HepG2 (cell line): Measurements from ENCODE around the gene KCNAB1. TPM values are rescaled to one million over a fixed set of nuclear protein-coding genes. Genes with fewer than 3 reads are reported as not detected.

Experiments used
- ATF1 ChIP-seq: IDR thresholded peaks from 2 replicates; pipeline ENCODE4 v1.6.1; 2016; ENCODE audit warnings: mild to moderate bottlenecking, control low read depth
- BATF2 ChIP-seq: sonication (generic); formaldehyde crosslinking; IDR thresholded peaks from 2 replicates; pipeline ENCODE4 v1.8.0; 2022; ENCODE audit warnings: mild to moderate bottlenecking, missing genetic modification reagents, moderate library complexity
- CREM ChIP-seq, 2 experiments: sonication (generic) in 1 of 2; formaldehyde crosslinking in 1 of 2; IDR thresholded peaks; 2 replicates each; pipeline versions ENCODE4 v1.4.0 to v1.6.1; 2016 to 2020; ENCODE audit warnings: antibody characterized with exemption in 1 of 2, mild to moderate bottlenecking in 1 of 2, missing genetic modification reagents in 1 of 2
- DMAP1 ChIP-seq: IDR thresholded peaks from 2 replicates; pipeline ENCODE4 v1.6.1; 2016
- ELF3 ChIP-seq: IDR thresholded peaks from 2 replicates; pipeline ENCODE4 v1.6.1; 2016; ENCODE audit warnings: missing genetic modification reagents, missing compliant biosample characterization
- ERF ChIP-seq: IDR thresholded peaks from 2 replicates; pipeline ENCODE4 v1.6.1; 2018; ENCODE audit warnings: missing biosample characterization, missing genetic modification reagents
- FOXA3 ChIP-seq: IDR thresholded peaks from 2 replicates; pipeline ENCODE4 v1.6.1; 2016; ENCODE audit warnings: missing genetic modification reagents, missing compliant biosample characterization
- HIC2 ChIP-seq: sonication (generic); formaldehyde crosslinking; IDR thresholded peaks from 2 replicates; pipeline ENCODE4 v1.9.0; 2022; ENCODE audit warnings: low read depth, missing genetic modification reagents
- HMG20A ChIP-seq: IDR thresholded peaks from 2 replicates; pipeline ENCODE4 v1.6.1; 2016; ENCODE audit warnings: borderline replicate concordance
- HNF4A ChIP-seq: sonication (generic); formaldehyde crosslinking; IDR thresholded peaks from 2 replicates; pipeline ENCODE4 v1.4.0; 2020; ENCODE audit warnings: missing genetic modification reagents
- IRF2 ChIP-seq: IDR thresholded peaks from 2 replicates; pipeline ENCODE4 v1.6.1; 2018; ENCODE audit warnings: missing genetic modification reagents, missing compliant biosample characterization
- MEF2D ChIP-seq: sonication (generic); formaldehyde crosslinking; IDR thresholded peaks from 2 replicates; pipeline ENCODE4 v1.5.1; 2020; ENCODE audit warnings: mild to moderate bottlenecking, missing genetic modification reagents
- NFIC ChIP-seq: IDR thresholded peaks from 2 replicates; pipeline ENCODE4 v1.6.1; 2012; ENCODE audit warnings: mild to moderate bottlenecking, low read length, inconsistent platforms
- PAXIP1 ChIP-seq: sonication (generic); formaldehyde crosslinking; conservative IDR thresholded peaks from 2 replicates; pipeline ENCODE4 v1.4.0; 2020; ENCODE audit warnings: mild to moderate bottlenecking, missing genetic modification reagents, moderate library complexity
- PITX1 ChIP-seq: sonication (generic); formaldehyde crosslinking; IDR thresholded peaks from 2 replicates; pipeline ENCODE4 v1.5.1; 2020; ENCODE audit warnings: mild to moderate bottlenecking, missing genetic modification reagents
- RARA ChIP-seq: IDR thresholded peaks from 2 replicates; pipeline ENCODE4 v1.6.1; 2016; ENCODE audit warnings: missing genetic modification reagents, missing compliant biosample characterization
- SRSF9 ChIP-seq: fragments of 200-400 bp; formaldehyde crosslinking; IDR thresholded peaks from 2 replicates; pipeline ENCODE4 v1.6.1; 2018; ENCODE audit warnings: borderline replicate concordance, mild to moderate bottlenecking, low read depth, low read length; ENCODE audit not compliant: insufficient read depth, poor library complexity, severe bottlenecking
- TBX2 ChIP-seq: sonication (generic); formaldehyde crosslinking; IDR thresholded peaks from 2 replicates; pipeline ENCODE4 v1.5.0; 2020; ENCODE audit warnings: missing genetic modification reagents, mild to moderate bottlenecking, borderline replicate concordance
- TEAD2 ChIP-seq: sonication (generic); formaldehyde crosslinking; IDR thresholded peaks from 2 replicates; pipeline ENCODE4 v1.9.0; 2021; ENCODE audit warnings: missing genetic modification reagents
- TOE1 ChIP-seq: sonication (generic); formaldehyde crosslinking; IDR thresholded peaks from 2 replicates; pipeline ENCODE4 v1.4.0; 2020; ENCODE audit warnings: mild to moderate bottlenecking, missing genetic modification reagents
- ZBTB25 ChIP-seq: IDR thresholded peaks from 2 replicates; pipeline ENCODE4 v1.6.1; 2018; ENCODE audit warnings: missing genetic modification reagents
- ZKSCAN5 ChIP-seq: sonication (generic); formaldehyde crosslinking; IDR thresholded peaks from 2 replicates; pipeline ENCODE4 v1.5.1; 2020; ENCODE audit warnings: mild to moderate bottlenecking, missing genetic modification reagents
- ZMYM2 ChIP-seq: sonication (generic); formaldehyde crosslinking; IDR thresholded peaks from 2 replicates; pipeline ENCODE4 v1.8.0; 2022; ENCODE audit warnings: mild to moderate bottlenecking, missing genetic modification reagents
- ZNF205 ChIP-seq: IDR thresholded peaks from 2 replicates; pipeline ENCODE4 v1.6.1; 2018; ENCODE audit warnings: missing biosample characterization, missing genetic modification reagents
- ZNF263 ChIP-seq: sonication (generic); formaldehyde crosslinking; IDR thresholded peaks from 2 replicates; pipeline ENCODE4 v1.4.0; 2020; ENCODE audit warnings: missing genetic modification reagents
- ZNF567 ChIP-seq: sonication (generic); formaldehyde crosslinking; IDR thresholded peaks from 2 replicates; pipeline ENCODE4 v1.8.1; 2023; ENCODE audit warnings: mild to moderate bottlenecking, missing genetic modification reagents, borderline replicate concordance
- ZNF841 ChIP-seq: sonication (generic); formaldehyde crosslinking; IDR thresholded peaks from 2 replicates; pipeline ENCODE4 v1.8.1; 2023; ENCODE audit warnings: missing genetic modification reagents, borderline replicate concordance
- polyA plus RNA-seq, 8 experiments: library from polyadenylated mRNA; depleted of rRNA in 3 of 8; stranded (reverse) in 7 of 8; unstranded in 1 of 8; fragments of >200 nt; fragmentation: Illumina TruSeq in 4 of 8; extraction: Trizol in 4 of 8; gene quantifications; 2 replicates each; pipeline versions ENCODE4 v1.2.1 to v1.2.3, GENCODE V29; 2011 to 2016; ENCODE audit warnings: low read depth in 4 of 8, missing spikeins in 1 of 8, mixed read lengths in 1 of 8; ENCODE audit not compliant: insufficient read depth in 1 of 8
- total RNA-seq, 5 experiments: library from RNA; depleted of rRNA; stranded (reverse); fragments of >200 nt; fragmentation: Illumina TruSeq; extraction: Trizol; gene quantifications; 2 replicates each; pipeline ENCODE4 v1.2.3, GENCODE V29; 2016; ENCODE audit warnings: low read depth in 1 of 5

KCNAB1 gene
- total and polyA plus RNA-seq, 2 of the 13 experiments (the other 11 are each of a cell fraction or from before 2014, with no cell fraction given) = not detected

GRCh38 chr3:156216852-156217251, 96.5 kb downstream of the KCNAB1 start (continued):
- TF ChIP-seq TBX2 (peak; percentile 97), FOXA3 (CRISPR knock-in tag) (peak; percentile 93), ZBTB25 (CRISPR knock-in tag) (no peak), ZNF205 (CRISPR knock-in tag) (no peak), TEAD2 (no peak), ZNF841 (CRISPR knock-in tag) (no peak), HIC2 (CRISPR knock-in tag) (no peak), ERF (CRISPR knock-in tag) (0 out of 2 replicates have a peak, but pooled peaks have one; percentile 34), ZMYM2 (CRISPR knock-in tag) (no peak), MEF2D (CRISPR knock-in tag) (peak; percentile 57; the same call in 1 of the 2 replicates), PITX1 (CRISPR knock-in tag) (peak; percentile 80), DMAP1 (no peak), ELF3 (0 out of 2 replicates have a peak, but pooled peaks have one; percentile 19), SRSF9 (no peak), ATF1 (CRISPR knock-in tag) (0 out of 2 replicates have a peak, but pooled peaks have one; percentile 17), RARA (peak; percentile 100), ZNF567 (no peak), TOE1 (CRISPR knock-in tag) (no peak), NFIC (no peak), HMG20A (CRISPR knock-in tag) (peak; percentile 95; the same call in 1 of the 2 replicates), PAXIP1 (peak; percentile 77), HNF4A (CRISPR knock-in tag) (peak; percentile 44), ZNF263 (CRISPR knock-in tag) (no peak), ZKSCAN5 (CRISPR knock-in tag) (no peak), IRF2 (CRISPR knock-in tag) (peak; percentile 68), CREM (IDR thresholded peaks at IDR 0.05) (peak; percentile 38; the same call in 1 of the 2 replicates), CREM (CRISPR knock-in tag; IDR thresholded peaks at IDR 0.05) (no peak), BATF2 (CRISPR knock-in tag) (no peak)
